A673 (cell line): ENCODE results near the gene EXTL1. TPM values are rescaled to one million over a fixed set of nuclear protein-coding genes. Genes with fewer than 3 reads are reported as not detected.

Experiments
- BruUV-seq: library from RNA; stranded (reverse); fragments of 400-500 nt; replicated peaks from 2 replicates; lab custom pipeline; 2021; lab: Mats Ljungman, UMichigan
- CTCF ChIA-PET: fragments of 300-600 bp; sonication (Branson Sonifier 250); formaldehyde crosslinking; loops from one replicate; lab custom pipeline; 2022; ENCODE audit warnings: antibody characterized with exemption; lab: Charles Lee
- POLR2A ChIA-PET: fragments of 300-600 bp; sonication (Branson Sonifier 250); formaldehyde crosslinking; loops from one replicate; lab custom pipeline; 2022; ENCODE audit warnings: antibody characterized with exemption; ENCODE audit not compliant: low non-redundant PET; lab: Charles Lee
- DNase-seq: peaks from one replicate; pipeline ENCODE4 v3.0.0-alpha.2; 2015; ENCODE audit warnings: low spot score
- H3K27ac ChIP-seq: fragments of 200-600 bp; sonication (generic); 2 replicates; pipeline ENCODE4 v1.5.1; 2016; ENCODE audit warnings: mixed run types, low read depth, mild to moderate bottlenecking, mixed read lengths, antibody characterized with exemption, low read length; ENCODE audit not compliant: poor library complexity, severe bottlenecking
- H3K27me3 ChIP-seq: fragments of 200-600 bp; sonication (generic); replicated peaks from 2 replicates; pipeline ENCODE4 v1.6.1; 2017; ENCODE audit warnings: mixed run types, low read depth, mild to moderate bottlenecking, mixed read lengths, antibody characterized with exemption, low read length; ENCODE audit not compliant: insufficient read depth, poor library complexity
- H3K36me3 ChIP-seq: fragments of 200-600 bp; sonication (generic); 2 replicates; pipeline ENCODE4 v1.6.1; 2016; ENCODE audit warnings: mixed run types, mild to moderate bottlenecking, mixed read lengths, antibody characterized with exemption, low read length; ENCODE audit not compliant: insufficient read depth, poor library complexity, severe bottlenecking
- H3K4me1 ChIP-seq: fragments of 200-600 bp; sonication (generic); 2 replicates; pipeline ENCODE4 v1.6.1; 2017; ENCODE audit warnings: mixed run types, mild to moderate bottlenecking, mixed read lengths, antibody characterized with exemption, low read length; ENCODE audit not compliant: insufficient read depth, poor library complexity, severe bottlenecking
- H3K4me3 ChIP-seq: fragments of 200-600 bp; sonication (generic); 2 replicates; pipeline ENCODE4 v1.5.1; 2016; ENCODE audit warnings: low read depth, mixed run types, mild to moderate bottlenecking, mixed read lengths, low read length; ENCODE audit not compliant: poor library complexity, severe bottlenecking
- H3K9me3 ChIP-seq: fragments of 200-600 bp; sonication (generic); 2 replicates; pipeline ENCODE4 v1.6.1; 2016; ENCODE audit warnings: mixed run types, low read depth, mild to moderate bottlenecking, mixed read lengths, antibody characterized with exemption, low read length; ENCODE audit not compliant: poor library complexity, severe bottlenecking
- EZH2 ChIP-seq: fragments of 200-600 bp; sonication (generic); IDR thresholded peaks from 2 replicates; pipeline ENCODE4 v1.6.1; 2017; ENCODE audit warnings: borderline replicate concordance, low read depth, mild to moderate bottlenecking, mixed read lengths, antibody characterized with exemption, low read length; ENCODE audit not compliant: poor library complexity, severe bottlenecking
- intact Hi-C: fragments of 100-400 bp; cut with micrococcal nuclease; formaldehyde crosslinking; loops from one replicate; pipeline ENCODE4 v1.10.0; 2022; ENCODE audit not compliant: unreplicated experiment
- total RNA-seq: library from RNA; stranded (reverse); gene quantifications from 2 replicates; pipeline ENCODE4 v1.2.3, GENCODE V29; 2021
- TF ChIP-seq, protein P1 (sequence below): fragments of 300-800, 200-600 bp; sonication (generic); conservative IDR thresholded peaks from 2 replicates; pipeline ENCODE4 v1.5.1; 2017; ENCODE audit warnings: low read depth, mild to moderate bottlenecking, antibody characterized with exemption, low read length, moderate library complexity, mixed read lengths

Gene EXTL1
- total RNA-seq, 1 experiment from 2014 or later = not detected

DNA sequence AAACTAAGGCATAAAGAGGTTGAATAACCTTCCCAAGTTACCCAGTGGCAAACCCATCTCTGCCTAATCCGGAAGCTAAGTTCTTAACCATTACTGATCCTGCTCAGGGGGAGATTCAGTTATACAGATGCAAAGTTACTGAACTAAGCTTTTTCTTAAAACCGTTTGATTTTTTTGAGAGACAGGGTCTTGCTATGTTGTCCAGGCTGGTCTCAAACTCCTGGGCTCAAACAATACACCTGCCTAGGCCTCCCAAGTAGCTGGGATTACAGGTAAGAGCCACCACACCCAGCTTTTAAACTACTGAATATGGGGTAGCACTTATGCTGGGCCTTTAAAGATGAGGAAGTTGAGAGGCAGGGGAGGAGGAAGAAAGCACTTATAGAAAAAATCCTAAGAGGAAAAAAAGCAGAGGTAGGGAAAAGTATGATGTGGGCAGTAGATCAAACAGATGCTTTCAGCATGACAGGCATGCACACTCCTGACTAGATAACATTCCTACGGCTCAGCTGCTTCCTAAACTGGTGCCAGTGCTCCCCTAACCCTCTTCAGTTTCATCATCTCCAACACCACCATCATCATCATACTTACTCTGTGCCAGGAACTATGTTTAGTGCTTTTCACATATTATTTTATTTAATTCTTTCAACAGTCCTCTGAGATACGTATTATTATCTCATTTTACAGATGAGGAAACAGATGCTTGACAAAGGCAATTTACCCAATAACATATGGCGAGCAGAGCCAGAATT is 29.5 kb upstream of the EXTL1 start:
- Histone ChIP-seq H3K36me3 (no peaks in the 10 kb centered on the region), H3K9me3 (no peaks in the 10 kb centered on the region), H3K27ac (no peak overlapping the region), H3K4me3 (no peak overlapping the region), H3K4me1 (peaks cover 7% of the 10 kb centered on the region), H3K27me3 (no peaks in the 10 kb centered on the region)
- TF ChIP-seq, protein P1, sequence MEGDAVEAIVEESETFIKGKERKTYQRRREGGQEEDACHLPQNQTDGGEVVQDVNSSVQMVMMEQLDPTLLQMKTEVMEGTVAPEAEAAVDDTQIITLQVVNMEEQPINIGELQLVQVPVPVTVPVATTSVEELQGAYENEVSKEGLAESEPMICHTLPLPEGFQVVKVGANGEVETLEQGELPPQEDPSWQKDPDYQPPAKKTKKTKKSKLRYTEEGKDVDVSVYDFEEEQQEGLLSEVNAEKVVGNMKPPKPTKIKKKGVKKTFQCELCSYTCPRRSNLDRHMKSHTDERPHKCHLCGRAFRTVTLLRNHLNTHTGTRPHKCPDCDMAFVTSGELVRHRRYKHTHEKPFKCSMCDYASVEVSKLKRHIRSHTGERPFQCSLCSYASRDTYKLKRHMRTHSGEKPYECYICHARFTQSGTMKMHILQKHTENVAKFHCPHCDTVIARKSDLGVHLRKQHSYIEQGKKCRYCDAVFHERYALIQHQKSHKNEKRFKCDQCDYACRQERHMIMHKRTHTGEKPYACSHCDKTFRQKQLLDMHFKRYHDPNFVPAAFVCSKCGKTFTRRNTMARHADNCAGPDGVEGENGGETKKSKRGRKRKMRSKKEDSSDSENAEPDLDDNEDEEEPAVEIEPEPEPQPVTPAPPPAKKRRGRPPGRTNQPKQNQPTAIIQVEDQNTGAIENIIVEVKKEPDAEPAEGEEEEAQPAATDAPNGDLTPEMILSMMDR = no peak
- TF ChIP-seq EZH2 = no peak
- ChIA-PET POLR2A (no interaction called here), CTCF (no interaction called here)
- no peak for DNase-seq
- intact Hi-C loops = loop anchor here (10.0 kb wide), 1 partner anchor 157 kb away; no protein-coding TSS in a partner anchor
- no TSS peak for BruUV-seq

GRCh38 chr1:25992689-25993171 is 28.8 kb upstream of the EXTL1 start:
- no peaks in the 10 kb centered on the region for H3K36me3 ChIP-seq
- H3K4me1 ChIP-seq = peaks cover 7% of the 10 kb centered on the region
- intact Hi-C loops = loop anchor here (10.0 kb wide), 1 partner anchor 158 kb away; no protein-coding TSS in a partner anchor
- BruUV-seq = no TSS peak
- POLR2A ChIA-PET = no interaction called here
- H3K27ac ChIP-seq = no peak overlapping the region
- H3K4me3 ChIP-seq = no peak overlapping the region
- CTCF ChIA-PET = no interaction called here
- no peak for DNase-seq
- no peak for TF ChIP-seq EZH2
- TF ChIP-seq, protein P1 = no peak
- H3K9me3 ChIP-seq = no peaks in the 10 kb centered on the region
- H3K27me3 ChIP-seq = no peaks in the 10 kb centered on the region

GRCh38 chr1:25993197-25993951 is 28.2 kb upstream of the EXTL1 start:
- TF ChIP-seq, protein P1 = no peak
- no peak for TF ChIP-seq EZH2
- H3K4me1 ChIP-seq = peaks cover 8% of the 10 kb centered on the region
- H3K36me3 ChIP-seq = no peaks in the 10 kb centered on the region
- ChIA-PET POLR2A (no interaction called here), CTCF (no interaction called here)
- BruUV-seq = no TSS peak
- no peaks in the 10 kb centered on the region for H3K9me3 ChIP-seq
- no peak overlapping the region for H3K4me3 ChIP-seq
- intact Hi-C loops = loop anchor here (10.0 kb wide), 1 partner anchor 159 kb away; no protein-coding TSS in a partner anchor
- DNase-seq = no peak
- H3K27ac ChIP-seq = no peak overlapping the region
- no peaks in the 10 kb centered on the region for H3K27me3 ChIP-seq
